NCI-H1048 (cell line): ENCODE data around the gene CHST8.
"Not testable (repeated sequence)": the region's sequence is repeated elsewhere in the genome, so short reads cannot be mapped to it uniquely, and the experiment has no call there.

Experiments used
- DNase-seq: peaks from one replicate; lab custom pipeline; 2025; lab: John Stamatoyannopoulos, UW

Gene CHST8

DNA sequence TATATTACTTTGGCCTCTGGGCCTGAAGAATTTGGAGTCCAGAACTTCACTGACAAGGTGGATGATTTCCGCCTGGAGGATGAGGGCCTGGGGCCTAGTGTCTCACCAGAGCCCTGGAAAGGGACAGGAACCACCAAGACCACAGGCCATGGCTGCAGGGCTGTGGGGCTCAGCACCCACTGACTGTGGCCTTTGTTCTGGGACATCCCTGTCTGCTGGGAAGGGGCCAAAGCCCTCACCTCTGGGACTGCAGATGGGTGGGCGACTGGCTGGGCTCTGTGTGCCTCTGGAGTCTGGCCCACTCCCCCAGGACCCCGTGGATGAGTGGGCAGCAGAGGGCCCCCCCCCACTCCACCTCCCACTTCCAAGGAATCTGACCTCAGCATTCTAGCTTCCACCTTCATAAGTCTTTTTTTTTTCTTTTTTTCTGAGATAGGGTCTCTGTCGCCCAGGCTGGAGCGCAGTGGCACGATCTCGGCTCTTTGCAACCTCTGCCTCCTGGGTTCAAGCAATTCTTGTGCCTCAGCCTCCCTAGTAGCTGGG lies 20.3 kb downstream of the CHST8 start:
- DNase-seq = no peak

DNA sequence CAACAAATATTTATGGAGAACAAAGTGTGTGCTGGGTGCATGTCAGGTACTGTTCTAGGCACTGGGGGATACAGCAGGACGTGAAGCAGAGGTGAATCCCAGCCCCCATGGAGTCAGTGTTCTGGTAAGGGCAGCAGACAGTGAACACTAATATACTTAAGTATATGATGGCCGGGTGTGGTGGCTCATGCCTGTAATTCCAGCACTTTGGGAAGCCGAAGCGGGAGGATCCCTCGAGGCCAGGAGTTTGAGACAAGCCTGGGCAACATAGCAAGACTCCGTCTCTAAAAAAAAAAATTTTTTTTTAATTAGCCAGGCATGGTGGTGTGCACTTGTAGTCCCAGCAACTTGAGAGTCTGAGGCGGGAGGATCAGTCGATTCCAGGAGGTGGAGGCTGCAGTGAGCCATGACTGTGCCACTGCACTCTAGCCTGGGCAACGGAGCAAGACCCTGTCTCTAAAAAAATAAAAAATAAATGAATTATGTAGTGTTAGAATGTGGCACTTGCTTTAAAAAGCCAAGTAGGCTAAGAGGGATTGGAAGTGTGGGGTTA lies 22.6 kb downstream of the CHST8 start:
- DNase-seq = no peak

DNA sequence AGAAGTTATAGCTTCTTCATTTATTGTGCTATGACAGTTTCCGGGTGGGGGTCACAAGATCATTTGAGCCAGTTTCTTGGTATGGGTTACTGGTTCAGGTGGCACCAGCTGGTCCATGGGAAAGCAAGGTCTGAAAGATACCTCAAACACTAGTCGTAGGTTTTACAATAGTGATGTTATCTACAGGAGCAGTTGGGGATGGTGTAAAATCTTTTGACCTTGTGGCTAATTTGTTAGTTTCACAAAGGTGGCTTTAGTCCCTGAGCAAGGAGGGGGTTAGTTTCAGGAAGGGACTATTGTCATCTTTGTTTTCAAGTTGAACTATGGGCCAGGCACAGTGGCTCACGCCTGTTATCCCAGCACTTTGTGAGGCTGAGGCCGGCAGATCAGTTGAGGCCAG lies 24.6 kb downstream of the CHST8 start:
- no peak for DNase-seq

DNA sequence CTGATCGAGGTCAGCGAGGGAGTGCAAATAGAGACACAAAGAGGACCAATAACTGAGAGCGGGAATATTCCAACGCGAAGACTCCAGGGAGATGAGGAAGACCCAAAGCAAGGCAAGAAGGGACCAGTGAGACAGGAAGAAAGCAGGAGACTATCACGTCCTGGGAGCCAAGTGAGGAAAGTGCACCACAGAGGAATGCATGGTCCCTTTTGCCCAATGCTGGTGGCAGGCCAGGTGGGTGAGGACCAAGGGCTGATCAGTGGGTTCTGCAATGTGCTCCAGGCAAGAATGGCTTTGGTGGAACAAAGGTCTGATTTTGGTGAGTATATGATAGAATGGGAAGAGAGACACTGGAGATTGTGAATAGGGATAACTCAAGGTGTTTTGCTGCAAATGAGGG lies 25.4 kb downstream of the CHST8 start:
- DNase-seq = no peak

DNA sequence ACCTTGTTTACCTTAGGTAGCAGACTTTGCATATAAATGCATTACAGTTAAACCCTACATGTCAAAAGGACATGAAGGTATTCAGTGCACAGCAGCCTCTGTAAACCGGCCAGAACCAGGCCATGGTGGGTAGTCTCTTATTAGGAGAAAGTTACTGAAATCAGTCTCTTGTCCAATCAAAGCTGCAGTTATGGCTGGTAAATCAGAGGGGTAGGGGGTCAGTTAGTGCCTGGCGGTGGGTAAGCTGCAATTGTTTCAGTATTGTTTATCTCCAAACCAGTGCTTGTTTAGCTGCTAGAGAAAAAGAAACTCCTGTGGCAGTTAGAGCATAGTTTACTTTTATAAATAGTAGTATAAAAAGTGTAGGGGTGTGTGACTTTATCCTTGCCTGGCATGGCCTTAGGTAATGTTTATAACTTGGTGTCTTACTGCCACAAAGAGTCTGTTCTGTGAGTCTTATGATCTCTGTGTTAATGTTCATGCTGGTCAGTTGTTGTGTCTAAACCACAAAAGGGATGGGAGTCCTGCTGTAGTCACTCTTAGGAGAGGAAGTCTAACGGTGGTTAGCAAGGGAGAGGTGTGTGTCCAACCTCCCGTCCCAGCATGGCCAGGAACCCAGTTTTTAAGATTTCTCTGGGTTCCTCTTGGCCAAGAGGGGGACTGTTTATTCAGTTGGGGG lies 28.0 kb downstream of the CHST8 start:
- no peak for DNase-seq

DNA sequence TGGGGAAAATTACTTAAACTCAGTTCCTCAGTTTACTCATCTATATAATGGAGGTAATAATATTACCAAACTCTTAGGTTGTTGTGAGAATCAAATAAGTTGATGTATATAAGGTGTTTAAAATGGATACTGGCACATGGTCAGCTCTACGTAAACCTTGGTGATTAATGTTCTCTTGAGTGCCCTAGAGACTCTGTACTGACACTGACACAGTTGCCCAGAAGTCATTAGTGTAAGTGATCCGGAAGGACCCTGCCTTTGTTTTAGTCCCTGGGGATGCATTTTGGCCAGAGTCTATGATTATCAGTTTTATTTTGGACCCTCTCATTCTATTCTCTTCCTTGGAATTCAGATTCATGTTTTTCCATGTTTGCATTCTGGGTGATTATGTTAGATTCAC lies 31.9 kb downstream of the CHST8 start:
- no peak for DNase-seq

DNA sequence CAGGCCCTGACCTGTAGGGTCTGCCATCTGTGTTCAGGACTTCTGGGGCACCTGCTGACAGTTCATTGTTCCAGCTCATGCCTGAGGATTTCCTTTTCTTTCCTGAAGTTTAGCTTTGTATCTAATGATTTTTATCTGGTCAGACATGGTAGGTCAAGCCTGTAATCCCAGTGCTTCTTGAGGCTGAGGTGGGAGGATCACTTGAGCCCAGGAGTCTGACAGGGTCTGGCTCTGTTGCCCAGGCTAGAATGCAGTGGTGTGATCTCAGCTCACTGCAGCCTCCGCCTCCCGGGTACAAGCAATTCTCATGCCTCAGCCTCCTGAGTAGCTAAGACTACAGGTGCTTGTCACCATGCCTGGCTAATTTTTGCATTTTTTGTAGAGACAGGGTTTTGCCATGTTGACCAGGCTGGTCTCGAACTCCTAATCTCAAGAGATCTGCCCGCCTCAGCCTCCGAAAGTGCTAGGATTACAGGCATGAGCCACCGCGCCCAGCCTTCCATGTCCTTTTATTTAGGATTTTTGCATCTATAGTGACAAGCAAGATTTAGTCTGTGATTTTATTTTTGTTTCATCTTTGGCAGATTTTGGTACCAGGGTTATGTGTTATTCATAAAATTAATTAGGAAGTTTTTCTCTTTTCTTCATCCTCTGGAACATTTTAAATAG lies 33.2 kb downstream of the CHST8 start:
- no peak for DNase-seq

DNA sequence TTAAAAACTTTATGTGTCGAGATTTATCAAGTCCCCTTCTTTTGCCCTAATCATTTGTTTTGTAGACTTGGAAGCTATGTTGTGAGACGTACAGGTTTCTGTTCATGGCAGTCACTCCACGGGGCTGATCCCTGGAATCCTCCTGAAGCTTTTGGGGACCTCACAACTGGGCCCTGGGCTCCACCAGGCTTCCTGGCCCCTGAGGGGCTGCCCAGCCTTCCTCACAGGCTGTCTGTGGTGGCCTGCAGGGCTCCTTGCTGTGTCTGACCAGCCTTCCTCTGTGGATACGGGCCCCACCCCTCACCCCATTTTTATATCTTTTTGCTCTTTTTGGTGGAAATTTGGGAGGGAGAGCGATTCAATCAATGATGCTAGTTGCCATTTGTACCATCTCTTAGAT lies 38.1 kb downstream of the CHST8 start:
- DNase-seq = no peak

DNA sequence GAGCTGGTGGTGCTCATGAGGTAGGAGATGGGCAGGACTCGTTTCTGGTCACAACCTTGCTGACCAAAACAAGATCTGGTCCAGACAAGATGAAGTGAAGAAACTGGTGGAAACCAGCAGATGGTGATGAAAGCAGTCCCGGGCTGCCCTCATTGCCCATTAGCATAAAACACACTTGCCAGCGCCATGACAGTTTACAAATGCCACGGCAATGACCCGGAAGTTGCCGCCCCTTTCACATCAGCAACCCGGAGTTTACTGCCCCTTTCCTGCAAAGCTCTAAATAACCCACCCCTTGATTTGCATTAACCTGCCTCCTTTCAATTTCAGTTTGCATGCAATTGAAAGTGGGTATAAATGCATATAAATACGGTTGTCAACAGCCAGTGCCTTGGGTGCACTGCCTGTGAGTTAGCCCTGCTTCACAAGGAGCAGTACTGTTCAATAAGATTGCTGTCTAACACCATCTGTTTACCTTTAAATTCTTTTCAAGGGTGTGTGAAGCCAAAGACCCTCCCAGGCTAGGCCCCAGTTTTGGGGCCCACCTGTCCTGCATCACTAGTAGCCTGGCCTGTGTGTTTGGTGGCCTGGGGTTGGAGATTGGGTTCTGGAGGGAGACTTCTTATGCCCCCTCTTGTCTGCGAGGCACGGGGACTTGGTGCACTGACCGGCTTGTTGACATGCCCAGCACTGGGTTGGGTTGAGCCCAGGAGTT lies 38.8 kb downstream of the CHST8 start:
- no peak for DNase-seq

DNA sequence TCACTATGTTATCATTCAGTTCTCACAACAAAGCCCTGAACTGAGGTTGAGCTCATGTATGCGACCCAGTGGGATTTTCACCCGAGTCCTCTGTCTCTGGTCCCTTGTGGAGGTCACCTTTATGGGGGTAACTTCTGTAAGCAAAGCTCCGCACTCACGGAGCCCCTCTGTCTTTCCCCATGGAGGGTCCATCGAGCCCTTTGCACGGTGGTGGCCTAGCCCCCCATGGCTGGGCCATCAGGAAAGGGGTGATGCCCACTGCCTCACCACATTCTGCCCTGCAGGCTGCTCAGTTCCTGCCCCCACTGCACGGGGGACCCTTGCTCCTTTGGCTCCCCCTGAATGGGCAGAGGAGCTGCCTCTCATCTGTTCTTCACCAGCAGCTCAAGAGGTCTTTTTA lies 39.6 kb downstream of the CHST8 start:
- no peak for DNase-seq

DNA sequence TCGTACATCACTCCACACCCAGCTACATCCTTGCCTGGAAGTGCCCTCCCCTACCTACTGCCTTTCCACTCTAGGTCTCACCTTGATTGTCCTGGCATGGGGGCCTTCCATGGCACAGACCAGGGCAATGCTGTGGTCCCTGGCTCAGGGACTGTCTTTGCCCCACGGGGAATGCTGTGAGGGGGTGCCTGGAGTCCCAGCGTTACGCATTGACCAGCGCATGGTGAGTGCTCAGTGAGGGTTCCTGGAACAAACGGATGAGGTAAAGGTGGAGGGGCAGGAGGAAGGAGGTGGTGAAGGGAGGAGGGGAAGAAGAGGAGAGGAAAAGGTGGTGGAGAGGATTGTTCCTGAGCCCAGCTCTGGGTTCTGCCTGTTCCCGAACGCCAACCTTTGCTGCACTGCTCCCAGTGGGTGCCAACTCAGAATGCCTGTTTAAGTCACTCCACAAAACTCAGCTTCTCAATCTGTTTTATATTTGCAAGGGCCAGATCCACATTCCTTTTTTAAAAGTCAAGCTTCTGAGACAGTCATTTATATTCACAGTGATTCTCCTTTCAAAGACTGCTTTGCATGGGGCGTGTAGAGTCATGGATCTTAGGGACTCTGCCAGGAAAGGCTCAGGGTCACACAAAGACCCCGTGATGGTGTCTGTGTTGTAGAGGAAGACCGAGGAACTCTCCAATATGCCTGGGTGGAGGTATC lies 40.8 kb downstream of the CHST8 start:
- DNase-seq = no peak

DNA sequence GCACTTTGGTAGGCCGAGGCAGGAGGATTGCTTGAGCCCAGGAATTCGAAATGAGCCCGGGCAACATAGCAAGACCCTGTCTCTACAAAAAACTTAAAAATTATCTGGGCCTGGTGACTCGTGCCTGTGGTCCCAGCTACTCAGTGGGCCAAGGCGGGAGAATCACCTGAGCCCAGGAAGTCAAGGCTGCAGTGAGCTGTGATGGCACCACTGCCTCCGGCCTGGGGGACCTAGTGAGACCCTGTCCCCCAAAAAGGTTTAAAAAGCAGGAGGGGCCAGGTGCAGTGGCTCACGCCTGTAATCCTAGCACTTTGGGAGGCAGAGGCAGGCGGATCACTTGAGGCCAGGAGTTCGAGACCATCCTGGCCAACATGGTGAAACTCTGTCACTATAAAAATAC lies 41.6 kb downstream of the CHST8 start:
- DNase-seq = not testable (repeated sequence)

DNA sequence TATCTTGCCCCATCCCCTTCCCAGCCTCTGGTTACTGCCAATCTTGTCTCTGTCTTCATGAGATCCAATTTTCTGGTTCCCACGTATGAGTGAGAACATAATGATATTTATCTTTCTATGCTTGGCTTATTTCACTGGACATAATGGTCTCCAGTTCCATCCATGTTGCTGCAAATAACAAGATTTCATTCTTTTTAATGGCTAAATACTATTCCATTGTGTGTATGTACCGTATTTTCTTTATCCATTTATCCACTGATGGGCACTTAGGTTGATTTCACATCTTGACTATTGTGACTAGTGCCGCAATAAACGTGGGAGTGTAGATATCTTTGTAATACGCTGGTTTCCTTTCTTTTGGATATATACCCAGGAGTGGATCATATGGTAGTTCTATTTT lies 43.0 kb downstream of the CHST8 start:
- DNase-seq = no peak

DNA sequence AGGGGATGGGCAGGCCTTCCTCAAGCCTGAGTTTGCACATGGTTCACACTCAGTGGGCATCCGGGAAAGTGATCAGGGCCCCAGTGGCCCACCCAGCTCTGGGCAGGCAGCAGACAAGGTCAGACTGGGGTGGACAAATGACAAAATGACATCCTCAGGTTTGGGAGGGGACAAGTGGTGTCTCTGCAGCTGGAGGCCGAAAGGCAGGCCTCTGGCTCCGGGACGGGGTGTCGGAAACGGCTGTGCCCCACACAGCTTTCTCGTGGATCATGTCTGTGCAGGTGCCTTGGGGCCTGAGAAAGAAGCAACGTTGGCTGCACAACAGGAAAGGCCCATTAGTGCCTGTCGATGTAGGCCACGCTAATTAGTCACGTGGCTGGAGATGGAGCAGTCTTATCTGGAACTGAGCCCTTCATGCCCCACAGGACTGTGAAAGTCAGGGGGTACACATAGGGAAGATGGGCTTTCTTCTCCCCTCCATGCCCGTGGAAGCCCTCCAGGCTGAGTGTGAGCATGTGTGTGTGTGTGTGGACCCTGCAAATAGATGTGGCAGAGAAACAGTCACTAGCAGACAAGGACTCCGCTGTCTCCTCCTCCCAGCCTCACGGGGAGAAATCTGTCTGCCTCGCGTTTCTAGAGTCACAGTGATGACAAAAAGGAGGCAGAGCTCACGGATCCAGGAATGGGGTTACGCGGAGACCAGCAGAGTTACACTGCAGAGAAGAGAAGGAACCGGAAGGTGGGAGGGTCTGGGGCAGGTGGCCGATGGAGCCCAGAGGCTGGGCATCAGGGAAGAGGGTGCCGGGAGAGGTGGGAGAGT lies 44.2 kb downstream of the CHST8 start:
- no peak for DNase-seq

DNA sequence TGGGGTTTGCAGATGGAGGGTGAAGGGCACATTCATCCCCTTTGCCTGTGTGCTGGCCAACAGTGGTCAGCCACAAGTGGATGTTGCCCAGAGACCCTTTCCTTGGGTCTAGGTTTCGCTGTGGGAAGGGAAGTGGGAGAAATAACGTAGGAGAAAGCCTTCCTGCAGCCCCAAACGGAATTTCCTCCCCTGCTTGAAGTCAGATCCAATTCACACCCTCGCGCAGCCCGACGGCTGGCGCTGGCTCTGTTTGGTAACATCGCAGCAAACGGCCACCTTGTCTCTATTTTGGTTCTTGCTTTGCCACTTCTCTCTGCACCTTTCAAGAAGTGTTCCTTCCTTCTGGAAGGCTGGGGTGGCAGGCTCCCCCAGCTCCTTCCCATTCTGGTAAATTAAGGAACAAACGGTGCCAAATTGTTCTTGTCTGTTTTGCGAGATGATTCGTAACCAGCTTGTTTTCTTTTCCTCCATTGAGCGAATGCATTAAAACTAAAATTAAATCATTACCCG lies 45.4 kb downstream of the CHST8 start:
- DNase-seq = no peak

DNA sequence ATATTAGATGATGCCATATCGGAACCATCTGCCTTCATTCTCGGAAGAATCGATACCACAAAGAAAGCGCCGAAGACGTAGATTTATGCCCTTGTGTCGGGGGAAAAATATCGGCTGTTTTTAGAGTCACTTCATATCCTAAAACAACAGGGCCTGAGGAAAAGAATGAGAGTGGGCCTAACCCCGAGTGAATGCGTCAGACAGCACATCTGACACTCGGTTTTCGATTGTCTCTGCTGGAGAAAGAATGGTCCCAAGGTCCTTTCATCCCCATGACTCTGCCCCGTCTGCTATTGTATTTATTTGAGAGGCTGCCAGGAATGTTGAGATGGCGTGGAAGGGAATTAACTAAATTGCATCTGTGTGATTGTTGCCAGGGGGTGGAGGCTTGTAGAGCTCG lies 46.1 kb downstream of the CHST8 start:
- DNase-seq = no peak

DNA sequence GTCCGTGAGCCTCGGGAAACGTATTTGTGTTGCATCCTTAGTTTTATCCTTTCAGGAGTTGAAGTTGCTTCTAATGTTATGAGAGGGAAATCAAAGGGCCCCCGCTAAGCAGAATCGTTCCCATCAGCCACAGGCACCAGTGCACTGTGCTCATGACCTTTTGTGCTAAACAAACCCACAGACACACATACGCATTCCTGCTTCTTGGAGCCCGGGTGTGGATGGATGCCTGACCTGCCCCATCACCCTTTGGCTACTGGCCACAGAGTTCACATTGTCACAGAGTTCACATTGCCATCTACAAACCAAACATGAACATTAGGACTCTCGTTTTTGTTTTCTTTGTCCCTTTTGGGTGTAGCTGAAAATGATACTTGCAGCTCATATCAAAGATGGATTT lies 47.2 kb downstream of the CHST8 start:
- DNase-seq = no peak

DNA sequence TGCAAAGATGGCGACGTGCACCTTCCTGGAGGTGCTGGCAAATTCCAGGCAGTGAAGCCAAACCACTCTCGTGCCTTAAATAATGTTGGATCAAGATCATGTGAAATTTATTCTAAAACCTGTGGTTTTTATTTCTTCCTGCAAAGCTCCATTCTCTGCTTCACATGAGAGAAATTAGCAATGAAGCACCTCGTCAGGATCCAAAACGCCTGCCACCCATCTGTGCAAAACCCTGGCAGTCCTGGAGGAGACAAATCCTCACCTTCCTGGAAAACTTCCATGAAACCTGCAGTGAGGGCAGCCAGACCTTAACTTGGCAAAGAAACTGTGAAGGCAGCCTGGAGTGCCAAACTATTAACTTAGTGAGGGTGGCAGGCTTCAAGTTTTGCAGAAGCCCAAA lies 47.6 kb downstream of the CHST8 start:
- DNase-seq = no peak

DNA sequence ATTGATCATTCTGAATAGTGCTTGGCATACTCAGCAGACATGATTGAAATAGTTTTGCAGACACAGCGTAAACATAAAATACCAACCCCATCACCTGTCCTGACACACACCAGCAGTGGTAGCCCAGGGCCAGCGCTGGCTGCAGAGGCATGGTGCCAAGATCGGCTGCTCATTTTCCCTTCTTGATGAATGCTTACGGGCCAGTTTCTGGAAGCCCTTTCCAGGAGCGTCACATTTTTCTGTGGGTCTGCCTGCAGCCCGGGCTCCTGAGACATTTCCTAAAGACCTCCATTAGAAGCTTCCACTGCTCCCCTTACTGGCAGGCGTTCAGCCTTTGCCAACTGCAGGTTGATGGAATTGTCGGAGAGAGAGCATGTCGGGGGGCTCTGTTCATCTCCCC lies 48.6 kb downstream of the CHST8 start:
- DNase-seq = no peak

DNA sequence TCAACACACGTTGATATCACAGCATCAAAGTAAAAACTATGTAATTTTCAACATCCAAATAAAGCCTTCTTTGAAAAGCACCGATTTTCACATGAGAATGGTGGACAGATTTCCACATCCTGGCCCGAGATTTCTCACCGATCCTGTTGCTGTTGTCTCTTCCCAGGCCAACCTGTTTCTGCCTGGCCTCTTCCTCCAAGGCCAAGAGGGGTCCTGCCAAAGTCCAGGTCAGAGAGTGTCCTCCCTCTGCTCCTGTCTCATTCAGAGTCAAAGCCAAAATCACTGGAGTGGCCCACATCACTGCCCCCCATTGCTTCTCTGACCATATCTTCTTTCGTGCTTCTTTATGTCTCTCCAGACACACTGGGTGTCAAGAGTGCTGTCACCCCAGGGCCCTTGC lies 49.5 kb downstream of the CHST8 start:
- no peak for DNase-seq

DNA sequence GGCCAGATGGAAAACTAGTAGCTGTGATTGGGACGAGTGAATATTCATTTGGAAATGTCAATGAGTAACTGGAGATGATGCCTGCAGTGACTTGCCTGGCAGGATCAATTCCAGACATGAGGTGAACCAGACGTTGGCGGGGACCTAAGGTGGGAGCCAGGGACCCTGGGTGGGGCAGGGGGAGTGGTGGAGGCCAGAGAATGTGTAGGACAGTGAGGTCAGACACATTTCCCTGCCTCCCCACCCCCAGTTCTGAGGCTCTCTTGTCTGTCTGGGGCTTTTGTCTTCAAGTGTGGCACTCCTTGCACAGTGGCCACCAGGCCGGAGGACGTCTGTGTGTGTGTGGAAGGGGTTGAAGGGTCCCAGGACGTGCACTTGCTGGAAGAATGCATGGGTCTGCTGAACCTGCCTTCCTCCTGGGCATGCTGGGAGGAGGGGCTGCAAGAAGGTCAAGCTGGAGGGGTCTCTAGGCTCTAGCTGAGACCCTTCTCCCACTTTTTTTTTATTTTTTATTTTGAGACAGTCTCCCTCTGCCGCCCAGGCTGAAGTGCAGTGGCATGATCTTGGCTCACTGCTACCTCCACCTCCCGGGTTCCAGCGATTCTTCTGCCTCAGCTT lies 51.6 kb downstream of the CHST8 start:
- no peak for DNase-seq
